ENCODE results near the gene KIAA0232.

DNA sequence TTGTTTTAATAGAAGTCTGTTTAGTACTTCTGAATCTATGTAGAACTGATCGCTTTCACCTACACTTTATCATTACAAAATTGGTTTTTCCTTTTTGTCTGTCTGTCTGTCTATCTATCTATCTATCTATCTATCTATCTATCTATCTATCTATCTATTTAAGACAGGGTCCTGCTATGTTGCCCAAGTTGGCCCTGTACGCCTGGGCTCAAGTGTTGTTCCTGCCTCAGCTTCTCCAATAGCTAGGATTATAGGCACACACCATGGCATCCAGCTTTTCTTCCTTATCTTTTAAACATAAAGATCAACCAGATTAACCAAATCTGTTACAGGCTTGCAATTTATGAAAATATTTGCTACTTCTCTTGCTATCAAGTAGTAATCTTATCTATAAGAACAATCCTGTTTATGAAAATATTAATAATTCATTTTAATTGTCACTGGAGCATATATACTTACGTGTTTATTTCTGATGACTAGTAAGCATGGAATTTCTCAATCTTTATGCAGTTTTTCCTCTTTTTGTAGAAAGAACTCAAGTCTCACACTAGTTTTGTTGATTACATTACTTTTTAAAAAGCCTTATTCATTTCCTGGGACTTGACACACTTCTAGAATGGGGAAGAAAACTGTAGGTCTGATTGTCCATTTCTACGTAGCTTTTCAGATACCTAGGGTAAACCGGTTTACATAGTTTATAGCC is 24.5 kb downstream of the KIAA0232 start:
- TF ChIP-seq, protein P1, sequence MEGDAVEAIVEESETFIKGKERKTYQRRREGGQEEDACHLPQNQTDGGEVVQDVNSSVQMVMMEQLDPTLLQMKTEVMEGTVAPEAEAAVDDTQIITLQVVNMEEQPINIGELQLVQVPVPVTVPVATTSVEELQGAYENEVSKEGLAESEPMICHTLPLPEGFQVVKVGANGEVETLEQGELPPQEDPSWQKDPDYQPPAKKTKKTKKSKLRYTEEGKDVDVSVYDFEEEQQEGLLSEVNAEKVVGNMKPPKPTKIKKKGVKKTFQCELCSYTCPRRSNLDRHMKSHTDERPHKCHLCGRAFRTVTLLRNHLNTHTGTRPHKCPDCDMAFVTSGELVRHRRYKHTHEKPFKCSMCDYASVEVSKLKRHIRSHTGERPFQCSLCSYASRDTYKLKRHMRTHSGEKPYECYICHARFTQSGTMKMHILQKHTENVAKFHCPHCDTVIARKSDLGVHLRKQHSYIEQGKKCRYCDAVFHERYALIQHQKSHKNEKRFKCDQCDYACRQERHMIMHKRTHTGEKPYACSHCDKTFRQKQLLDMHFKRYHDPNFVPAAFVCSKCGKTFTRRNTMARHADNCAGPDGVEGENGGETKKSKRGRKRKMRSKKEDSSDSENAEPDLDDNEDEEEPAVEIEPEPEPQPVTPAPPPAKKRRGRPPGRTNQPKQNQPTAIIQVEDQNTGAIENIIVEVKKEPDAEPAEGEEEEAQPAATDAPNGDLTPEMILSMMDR (IDR thresholded peaks at IDR 0.05), result no peak
- TF ChIP-seq POLR2A (IDR thresholded peaks at IDR 0.05) (no peak), POLR2AphosphoS5 (IDR thresholded peaks at IDR 0.05) (no peak)

All from gastroesophageal sphincter (tissue), 3 donors.